CD14-positive monocyte (primary cell): ENCODE results near the gene NEMP2. TPM values are rescaled to one million over a fixed set of nuclear protein-coding genes. Genes with fewer than 3 reads are reported as not detected.
A peak's percentile ranks its signal among the peaks of the same experiment; 100 is the strongest.

Experiments used
- DNase-seq, 3 donors: peaks; one replicate each; pipeline ENCODE4 v3.0.0-alpha.2; 2011 to 2022
- H2AFZ ChIP-seq: 2 replicates; pipeline ENCODE4 v1.6.0; 2012; ENCODE audit warnings: mild to moderate bottlenecking, low read depth, low read length, inconsistent platforms; ENCODE audit not compliant: insufficient read depth, poor library complexity, severe bottlenecking
- H3K27ac ChIP-seq, 2 donors: 1 replicate in 1 of 2; 2 replicates in 1 of 2; pipeline ENCODE4 v1.5.1; 2012 to 2013; ENCODE audit warnings: low read length in 2 of 2, control low read depth in 1 of 2, inconsistent platforms in 1 of 2, low read depth in 1 of 2, mild to moderate bottlenecking in 1 of 2
- H3K27me3 ChIP-seq, 2 donors: one replicate each; pipeline versions ENCODE4 v1.6.0 to v1.6.1; 2011 to 2013; ENCODE audit warnings: low read length in 2 of 2; ENCODE audit not compliant: control insufficient read depth in 2 of 2, insufficient read depth in 2 of 2
- H3K36me3 ChIP-seq, 2 donors: replicated peaks in 1 of 2; 1 replicate in 1 of 2; 2 replicates in 1 of 2; pipeline versions ENCODE4 v1.5.1 to v1.6.1; 2012 to 2013; ENCODE audit warnings: low read length in 2 of 2, control low read depth in 1 of 2, inconsistent platforms in 1 of 2, mild to moderate bottlenecking in 1 of 2; ENCODE audit not compliant: insufficient read depth in 2 of 2, control insufficient read depth in 1 of 2
- H3K4me1 ChIP-seq, 2 donors: 1 replicate in 1 of 2; 2 replicates in 1 of 2; pipeline versions ENCODE4 v1.5.1 to v1.6.1; 2012 to 2013; ENCODE audit warnings: low read length in 2 of 2, control low read depth in 1 of 2, inconsistent platforms in 1 of 2, mild to moderate bottlenecking in 1 of 2, moderate library complexity in 1 of 2; ENCODE audit not compliant: insufficient read depth in 2 of 2, control insufficient read depth in 1 of 2
- H3K4me2 ChIP-seq: replicated peaks from 2 replicates; pipeline ENCODE3; 2012; ENCODE audit warnings: low read length, moderate library complexity, mild to moderate bottlenecking; ENCODE audit not compliant: poor library complexity, severe bottlenecking; ENCODE audit errors: extremely low read depth
- H3K4me3 ChIP-seq, 3 experiments: fragments of 200-600 bp in 1 of 3; sonication (generic) in 1 of 3; replicated peaks in 1 of 3; 1 replicate in 2 of 3; 2 replicates in 1 of 3; pipeline ENCODE4 v1.5.1; 2011 to 2013; ENCODE audit warnings: low read length in 3 of 3, mild to moderate bottlenecking in 3 of 3, control low read depth in 2 of 3, low read depth in 2 of 3, inconsistent platforms in 1 of 3, moderate library complexity in 1 of 3
- H3K79me2 ChIP-seq: 2 replicates; pipeline ENCODE4 v1.6.0; 2012; ENCODE audit warnings: mild to moderate bottlenecking, control low read depth, inconsistent platforms, low read length, moderate library complexity; ENCODE audit not compliant: insufficient read depth
- H3K9ac ChIP-seq: 2 replicates; pipeline ENCODE4 v1.6.0; 2017; ENCODE audit warnings: low read length, mild to moderate bottlenecking; ENCODE audit not compliant: insufficient read depth, poor library complexity, severe bottlenecking
- H3K9me3 ChIP-seq, 2 donors: replicated peaks in 1 of 2; 1 replicate in 1 of 2; 2 replicates in 1 of 2; pipeline versions ENCODE4 v1.5.1 to v1.6.1; 2012 to 2013; ENCODE audit warnings: low read length in 2 of 2, control low read depth in 1 of 2; ENCODE audit not compliant: control insufficient read depth in 1 of 2, insufficient read depth in 1 of 2
- H4K20me1 ChIP-seq: 2 replicates; pipeline ENCODE4 v1.6.0; 2012; ENCODE audit warnings: mild to moderate bottlenecking, low read length, control low read depth, moderate library complexity; ENCODE audit not compliant: insufficient read depth
- H3K27ac Mint-ChIP-seq, 7 donors: one replicate each; pipeline ENCODE4 v1.8.0; 2020; ENCODE audit warnings: mild to moderate bottlenecking in 7 of 7, mixed read lengths in 7 of 7, moderate library complexity in 6 of 7, inconsistent platforms in 2 of 7
- H3K27me3 Mint-ChIP-seq, 3 donors: one replicate each; pipeline ENCODE4 v1.8.0; 2021 to 2022; ENCODE audit warnings: low read depth in 3 of 3, mild to moderate bottlenecking in 3 of 3, mixed read lengths in 3 of 3, moderate library complexity in 3 of 3, inconsistent platforms in 1 of 3
- H3K36me3 Mint-ChIP-seq, 2 donors: one replicate each; pipeline ENCODE4 v1.8.0; 2020; ENCODE audit warnings: mixed read lengths in 2 of 2, inconsistent platforms in 1 of 2, mild to moderate bottlenecking in 1 of 2
- H3K4me1 Mint-ChIP-seq: one replicate; pipeline ENCODE4 v1.8.0; 2020; ENCODE audit warnings: mild to moderate bottlenecking, mixed read lengths
- H3K4me3 Mint-ChIP-seq, 2 donors: one replicate each; pipeline ENCODE4 v1.8.0; 2020; ENCODE audit warnings: mild to moderate bottlenecking in 2 of 2, mixed read lengths in 2 of 2, moderate library complexity in 1 of 2
- H3K9me3 Mint-ChIP-seq, 7 donors: one replicate each; pipeline ENCODE4 v1.8.0; 2020 to 2022; ENCODE audit warnings: mixed read lengths in 7 of 7, mild to moderate bottlenecking in 6 of 7, moderate library complexity in 6 of 7, inconsistent platforms in 2 of 7
- WGBS: methylation state at CpG from one replicate; pipeline ENCODE4 v1.1.5; 2013; ENCODE audit warnings: missing lambda C conversion rate; ENCODE audit not compliant: insufficient coverage; 5-methylcytosine and 5-hydroxymethylcytosine counted together
- intact Hi-C, 2 donors: fragments of 100-400 bp; cut with micrococcal nuclease; formaldehyde crosslinking; loops; one replicate each; pipeline versions ENCODE4 v1.15.0 to v1.15.1; 2023
- polyA plus RNA-seq, 3 donors: library from polyadenylated mRNA; depleted of rRNA in 1 of 3; unstranded in 2 of 3; stranded (reverse) in 1 of 3; fragments of 300-500 nt in 2 of 3; fragments of >200 nt in 1 of 3; fragmentation: Illumina TruSeq in 2 of 3; gene quantifications; 1 replicate in 2 of 3; 2 replicates in 1 of 3; pipeline ENCODE4 v1.2.3, GENCODE V29; 2012 to 2021
- TF ChIP-seq, protein P1 (sequence below): fragments of 200-600 bp; IDR thresholded peaks from one replicate; pipeline ENCODE4 v1.8.0; 2022; ENCODE audit warnings: antibody characterized with exemption, mild to moderate bottlenecking

NEMP2 gene
- polyA plus RNA-seq, 3 donors = 0.44 to 2.5 (median 1.5) TPM

DNA sequence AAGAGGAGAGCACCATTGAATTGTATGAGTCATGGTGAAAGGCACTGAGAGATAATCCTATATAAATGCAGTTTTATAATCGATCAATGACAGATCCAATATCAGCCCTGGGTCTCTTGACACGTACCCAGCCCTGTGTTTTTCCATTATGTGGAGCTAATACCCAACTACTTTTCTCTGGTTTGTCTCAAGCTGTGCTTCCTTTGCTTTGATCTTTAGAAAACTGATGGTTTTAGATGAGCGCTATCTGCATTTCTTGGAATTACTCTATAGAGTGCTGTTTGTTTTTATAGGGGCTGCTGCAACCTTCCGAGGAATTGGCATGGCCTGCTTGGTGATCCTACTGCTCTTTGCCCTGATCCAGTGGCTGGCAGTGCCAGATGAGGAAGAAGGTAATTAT is 45.0 kb downstream of the NEMP2 start:
- H3K36me3 Mint-ChIP-seq = peaks cover 59 to 60% of the 10 kb centered on the region in 2 donors
- peaks cover 7 to 15% (median 9%) of the 10 kb centered on the region in 7 donors for H3K9me3 Mint-ChIP-seq
- no peaks in the 10 kb centered on the region for H3K79me2 ChIP-seq

DNA sequence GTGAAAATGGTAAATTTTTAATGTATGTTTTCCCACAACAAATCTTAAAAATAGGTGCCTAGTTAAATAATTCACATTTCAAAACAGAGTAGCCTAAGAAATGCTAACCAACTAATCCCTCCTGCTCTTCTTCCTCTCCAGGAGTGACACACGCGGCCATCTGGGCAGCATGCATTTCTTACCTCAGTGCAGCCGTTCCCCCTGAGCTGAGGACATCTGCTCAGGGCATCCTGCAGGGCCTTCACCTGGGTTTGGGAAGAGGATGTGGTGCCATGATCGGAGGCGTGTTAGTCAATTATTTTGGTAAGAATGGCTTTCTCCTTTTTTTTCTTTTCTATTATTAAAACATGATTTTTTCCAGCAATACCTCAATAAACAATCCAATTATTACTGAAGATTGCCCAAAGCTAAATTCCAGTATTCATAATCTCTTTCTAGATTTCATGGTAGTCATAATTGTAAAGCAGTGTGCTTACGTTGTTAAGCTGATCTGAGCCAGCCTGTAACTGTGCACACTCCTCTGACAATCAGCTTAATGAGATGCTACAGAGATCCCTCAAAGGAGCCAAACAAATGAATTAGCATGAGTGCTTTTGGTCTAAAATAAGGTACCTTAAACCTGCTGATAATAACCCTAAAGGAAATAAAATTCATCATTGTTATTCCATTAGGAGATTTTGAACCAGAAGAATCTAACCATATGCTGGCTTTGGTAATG is 45.8 kb downstream of the NEMP2 start:
- intact Hi-C loops = no loop called here
- no peak for DNase-seq
- Histone ChIP-seq H4K20me1 (no peaks in the 10 kb centered on the region), H3K4me2 (no peak overlapping the region), H3K27me3 (no peaks in the 10 kb centered on the region), H3K36me3 (peaks cover 26 to 55% of the 10 kb centered on the region in 2 donors), H3K4me3 (no peak overlapping the region), H3K9me3 (no peaks in the 10 kb centered on the region), H2AFZ (no peak overlapping the region), H3K79me2 (no peaks in the 10 kb centered on the region), H3K9ac (no peak overlapping the region), H3K4me1 (no peaks in the 10 kb centered on the region), H3K27ac (no peak overlapping the region)
- H3K4me3 Mint-ChIP-seq = no peak overlapping the region
- H3K27me3 Mint-ChIP-seq = no peaks in the 10 kb centered on the region
- peaks cover 58 to 60% of the 10 kb centered on the region in 2 donors for H3K36me3 Mint-ChIP-seq
- H3K27ac Mint-ChIP-seq = no peak overlapping the region
- TF ChIP-seq, protein P1, sequence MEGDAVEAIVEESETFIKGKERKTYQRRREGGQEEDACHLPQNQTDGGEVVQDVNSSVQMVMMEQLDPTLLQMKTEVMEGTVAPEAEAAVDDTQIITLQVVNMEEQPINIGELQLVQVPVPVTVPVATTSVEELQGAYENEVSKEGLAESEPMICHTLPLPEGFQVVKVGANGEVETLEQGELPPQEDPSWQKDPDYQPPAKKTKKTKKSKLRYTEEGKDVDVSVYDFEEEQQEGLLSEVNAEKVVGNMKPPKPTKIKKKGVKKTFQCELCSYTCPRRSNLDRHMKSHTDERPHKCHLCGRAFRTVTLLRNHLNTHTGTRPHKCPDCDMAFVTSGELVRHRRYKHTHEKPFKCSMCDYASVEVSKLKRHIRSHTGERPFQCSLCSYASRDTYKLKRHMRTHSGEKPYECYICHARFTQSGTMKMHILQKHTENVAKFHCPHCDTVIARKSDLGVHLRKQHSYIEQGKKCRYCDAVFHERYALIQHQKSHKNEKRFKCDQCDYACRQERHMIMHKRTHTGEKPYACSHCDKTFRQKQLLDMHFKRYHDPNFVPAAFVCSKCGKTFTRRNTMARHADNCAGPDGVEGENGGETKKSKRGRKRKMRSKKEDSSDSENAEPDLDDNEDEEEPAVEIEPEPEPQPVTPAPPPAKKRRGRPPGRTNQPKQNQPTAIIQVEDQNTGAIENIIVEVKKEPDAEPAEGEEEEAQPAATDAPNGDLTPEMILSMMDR = no peak
- no CpG with 5 or more reads among the region's 6 CpGs for WGBS
- H3K9me3 Mint-ChIP-seq = peaks cover 7 to 15% (median 9%) of the 10 kb centered on the region in 7 donors
- peaks cover 4% of the 10 kb centered on the region for H3K4me1 Mint-ChIP-seq

More for the DNA sequence above, 45.0 kb downstream of the NEMP2 start:
- no peaks in the 10 kb centered on the region for H3K27me3 ChIP-seq
- H3K27me3 Mint-ChIP-seq = no peaks in the 10 kb centered on the region
- H3K36me3 ChIP-seq = peaks cover 26 to 55% of the 10 kb centered on the region in 2 donors
- H2AFZ ChIP-seq = no peak overlapping the region
- intact Hi-C loops = no loop called here
- peak overlapping the region in 1 of 7 donors; percentile 67 for H3K27ac Mint-ChIP-seq
- no peaks in the 10 kb centered on the region for H4K20me1 ChIP-seq
- H3K9ac ChIP-seq = no peak overlapping the region
- TF ChIP-seq, protein P1 = no peak
- H3K9me3 ChIP-seq = no peaks in the 10 kb centered on the region
- H3K4me3 ChIP-seq = no peak overlapping the region
- 90% methylated on average over 2 of the region's 4 CpGs for WGBS
- H3K27ac ChIP-seq = no peak overlapping the region
- H3K4me1 Mint-ChIP-seq = peaks cover 4% of the 10 kb centered on the region
- no peak for DNase-seq
- no peak overlapping the region for H3K4me3 Mint-ChIP-seq
- H3K4me2 ChIP-seq = no peak overlapping the region
- no peaks in the 10 kb centered on the region for H3K4me1 ChIP-seq
